ENCODE measurements around the gene TMEM14A.
A peak's percentile ranks its signal among the peaks of the same experiment; 100 is the strongest.
"Not testable (repeated sequence)": the region's sequence is repeated elsewhere in the genome, so short reads cannot be mapped to it uniquely, and the experiment has no call there.

Gene TMEM14A

GRCh38 chr6:52657870-52658269 lies 13.0 kb upstream of the TMEM14A start:
- DNase-seq (ENCODE audit: low read depth in 2 of 2) = no peak

GRCh38 chr6:52661551-52661950 lies 9.4 kb upstream of the TMEM14A start:
- no peak for DNase-seq (ENCODE audit: low read depth in 2 of 2)

GRCh38 chr6:52662031-52662430 lies 8.9 kb upstream of the TMEM14A start:
- no peak for DNase-seq (ENCODE audit: low read depth in 2 of 2)

- DNase-seq (ENCODE audit: low read depth in 2 of 2) = peak in 1 of 2 donors; percentile 26
Measured at GRCh38 chr6:52663120-52663935, 7.6 kb upstream of the TMEM14A start.

- DNase-seq (ENCODE audit: low read depth in 2 of 2) = no peak
Measured at GRCh38 chr6:52663936-52664185, 7.1 kb upstream of the TMEM14A start.

GRCh38 chr6:52664186-52664990 lies 6.5 kb upstream of the TMEM14A start:
- peak; percentile 51 to 67 for DNase-seq (ENCODE audit: low read depth in 2 of 2)

GRCh38 chr6:52664991-52665686 lies 5.8 kb upstream of the TMEM14A start:
- DNase-seq (ENCODE audit: low read depth in 2 of 2) = no peak

- no peak for DNase-seq (ENCODE audit: low read depth in 2 of 2)
Measured at GRCh38 chr6:52666071-52666470, 4.8 kb upstream of the TMEM14A start.

GRCh38 chr6:52666523-52666922 lies 4.4 kb upstream of the TMEM14A start:
- no peak for DNase-seq (ENCODE audit: low read depth in 2 of 2)

GRCh38 chr6:52667572-52667971 lies 3.3 kb upstream of the TMEM14A start:
- no peak for DNase-seq (ENCODE audit: low read depth in 2 of 2)

- no peak for DNase-seq (ENCODE audit: low read depth in 2 of 2)
Measured at GRCh38 chr6:52671676-52672075, 763 bp downstream of the TMEM14A start.

GRCh38 chr6:52672412-52673025 lies 1.6 kb downstream of the TMEM14A start:
- no peak for DNase-seq (ENCODE audit: low read depth in 2 of 2)

- DNase-seq (ENCODE audit: low read depth in 2 of 2) = no peak
Measured at GRCh38 chr6:52674666-52675065, 3.8 kb downstream of the TMEM14A start.

- no peak for DNase-seq (ENCODE audit: low read depth in 2 of 2)
Measured at GRCh38 chr6:52675372-52675771, 4.5 kb downstream of the TMEM14A start.

GRCh38 chr6:52676631-52677030 lies 5.7 kb downstream of the TMEM14A start:
- DNase-seq (ENCODE audit: low read depth in 2 of 2) = not testable (repeated sequence)

- no peak for DNase-seq (ENCODE audit: low read depth in 2 of 2)
Measured at GRCh38 chr6:52681416-52681815, 10.5 kb downstream of the TMEM14A start.

- DNase-seq (ENCODE audit: low read depth in 2 of 2) = no peak
Measured at GRCh38 chr6:52686878-52687699, 16.2 kb downstream of the TMEM14A start.

GRCh38 chr6:52689857-52690256 lies 18.9 kb downstream of the TMEM14A start:
- DNase-seq (ENCODE audit: low read depth in 2 of 2) = no peak

GRCh38 chr6:52691718-52692117 lies 20.8 kb downstream of the TMEM14A start:
- no peak for DNase-seq (ENCODE audit: low read depth in 2 of 2)

GRCh38 chr6:52693773-52694172 lies 22.9 kb downstream of the TMEM14A start:
- DNase-seq (ENCODE audit: low read depth in 2 of 2) = no peak

- no peak for DNase-seq (ENCODE audit: low read depth in 2 of 2)
Measured at GRCh38 chr6:52694404-52694803, 23.5 kb downstream of the TMEM14A start.

All from stimulated activated CD8-positive, alpha-beta memory T cell treated with anti-CD3 and anti-CD28 coated beads, Interleukin-2, amount 100 ng/mL, for 48 hours (primary cell).